ENCODE results near the gene CCDC6.

DNA sequence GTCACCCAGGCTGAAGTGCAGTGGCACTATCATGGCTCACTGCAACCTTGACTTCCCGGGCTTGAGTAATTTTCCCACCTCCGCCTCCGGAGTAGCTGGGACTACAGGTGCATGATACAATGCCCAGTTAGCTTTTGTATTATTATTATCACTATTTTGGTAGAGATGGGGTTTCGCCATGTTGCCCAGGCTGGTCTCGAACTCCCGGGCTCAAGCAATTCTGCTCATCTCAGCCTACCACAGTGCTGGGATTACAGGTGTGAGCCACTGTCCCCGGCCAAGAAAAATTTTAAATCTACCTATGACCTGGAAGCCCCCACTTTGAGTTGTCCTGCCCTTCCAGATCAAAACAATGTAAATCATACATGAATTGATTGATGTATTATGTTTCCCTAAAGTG, 38.8 kb downstream of the CCDC6 start:
- TF ChIP-seq, protein P1, sequence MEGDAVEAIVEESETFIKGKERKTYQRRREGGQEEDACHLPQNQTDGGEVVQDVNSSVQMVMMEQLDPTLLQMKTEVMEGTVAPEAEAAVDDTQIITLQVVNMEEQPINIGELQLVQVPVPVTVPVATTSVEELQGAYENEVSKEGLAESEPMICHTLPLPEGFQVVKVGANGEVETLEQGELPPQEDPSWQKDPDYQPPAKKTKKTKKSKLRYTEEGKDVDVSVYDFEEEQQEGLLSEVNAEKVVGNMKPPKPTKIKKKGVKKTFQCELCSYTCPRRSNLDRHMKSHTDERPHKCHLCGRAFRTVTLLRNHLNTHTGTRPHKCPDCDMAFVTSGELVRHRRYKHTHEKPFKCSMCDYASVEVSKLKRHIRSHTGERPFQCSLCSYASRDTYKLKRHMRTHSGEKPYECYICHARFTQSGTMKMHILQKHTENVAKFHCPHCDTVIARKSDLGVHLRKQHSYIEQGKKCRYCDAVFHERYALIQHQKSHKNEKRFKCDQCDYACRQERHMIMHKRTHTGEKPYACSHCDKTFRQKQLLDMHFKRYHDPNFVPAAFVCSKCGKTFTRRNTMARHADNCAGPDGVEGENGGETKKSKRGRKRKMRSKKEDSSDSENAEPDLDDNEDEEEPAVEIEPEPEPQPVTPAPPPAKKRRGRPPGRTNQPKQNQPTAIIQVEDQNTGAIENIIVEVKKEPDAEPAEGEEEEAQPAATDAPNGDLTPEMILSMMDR (optimal IDR thresholded peaks at IDR 0.05 in 1 of 3, IDR thresholded peaks at IDR 0.05 in 1 of 3, conservative IDR thresholded peaks at IDR 0.05 in 1 of 3; ENCODE audit: extremely low read depth in 1 of 3, insufficient read depth in 2 of 3, low read length in 3 of 3): no peak
- no peak for TF ChIP-seq EZH2 (IDR thresholded peaks at IDR 0.05; ENCODE audit: low read length)

Measured in keratinocyte (primary cell).